HepG2 (cell line): ENCODE results near the gene NEDD8. TPM values are rescaled to one million over a fixed set of nuclear protein-coding genes. Genes with fewer than 3 reads are reported as not detected.
A peak's percentile ranks its signal among the peaks of the same experiment; 100 is the strongest.

Experiments
- ATF6 ChIP-seq: sonication (generic); formaldehyde crosslinking; conservative IDR thresholded peaks from 2 replicates; pipeline ENCODE4 v1.4.0; 2020; ENCODE audit warnings: missing genetic modification reagents
- FUBP1 ChIP-seq: sonication (generic); formaldehyde crosslinking; IDR thresholded peaks from 2 replicates; pipeline ENCODE4 v1.5.1; 2020; ENCODE audit warnings: missing genetic modification reagents, mild to moderate bottlenecking, borderline replicate concordance
- GATAD2A ChIP-seq: IDR thresholded peaks from 2 replicates; pipeline ENCODE4 v1.6.1; 2016
- HOXA7 ChIP-seq: sonication (generic); formaldehyde crosslinking; IDR thresholded peaks from 2 replicates; pipeline ENCODE4 v1.8.1; 2022; ENCODE audit warnings: mild to moderate bottlenecking, missing genetic modification reagents, moderate library complexity
- KDM1A ChIP-seq: IDR thresholded peaks from 2 replicates; pipeline ENCODE4 v1.6.1; 2016; ENCODE audit warnings: missing compliant biosample characterization
- KDM4B ChIP-seq: sonication (generic); formaldehyde crosslinking; IDR thresholded peaks from 2 replicates; pipeline ENCODE4 v1.4.0; 2020; ENCODE audit warnings: missing genetic modification reagents
- MAFK ChIP-seq, 2 experiments: IDR thresholded peaks in 1 of 2; conservative IDR thresholded peaks in 1 of 2; 2 replicates each; pipeline ENCODE4 v1.6.1; 2011; ENCODE audit warnings: improper control_type of control experiment in 2 of 2, low read length in 2 of 2
- NCOR1 ChIP-seq: fragments of 200-600 bp; sonication (generic); IDR thresholded peaks from 2 replicates; pipeline ENCODE4 v1.7.0; 2017; ENCODE audit warnings: antibody characterized with exemption, low read length, borderline replicate concordance
- NR3C1 ChIP-seq: sonication (generic); formaldehyde crosslinking; IDR thresholded peaks from 2 replicates; pipeline ENCODE4 v1.4.0; 2020; ENCODE audit warnings: missing genetic modification reagents
- PHF21A ChIP-seq: sonication (generic); formaldehyde crosslinking; IDR thresholded peaks from 2 replicates; pipeline ENCODE4 v1.5.0; 2020; ENCODE audit warnings: mild to moderate bottlenecking, missing genetic modification reagents
- POLR2AphosphoS5 ChIP-seq: IDR thresholded peaks from 2 replicates; pipeline ENCODE4 v1.6.1; 2012; ENCODE audit warnings: low read depth, low read length
- POLR2G ChIP-seq: fragments of 200-400 bp; formaldehyde crosslinking; IDR thresholded peaks from 2 replicates; pipeline ENCODE4 v1.6.1; 2018; ENCODE audit warnings: mild to moderate bottlenecking, low read depth, low read length, moderate library complexity
- SIN3A ChIP-seq: IDR thresholded peaks from 2 replicates; pipeline ENCODE4 v1.6.1; 2011; ENCODE audit warnings: low read depth, mild to moderate bottlenecking, control low read depth, low read length, borderline replicate concordance
- SKI ChIP-seq: fragments of 450-650 bp; IDR thresholded peaks from one replicate; pipeline ENCODE4 v1.6.1; 2018; ENCODE audit warnings: mild to moderate bottlenecking; ENCODE audit not compliant: partially characterized antibody
- SOX5 ChIP-seq: IDR thresholded peaks from 2 replicates; pipeline ENCODE4 v1.6.1; 2016; ENCODE audit warnings: borderline replicate concordance
- YEATS4 ChIP-seq: sonication (generic); formaldehyde crosslinking; IDR thresholded peaks from 2 replicates; pipeline ENCODE4 v1.4.0; 2020; ENCODE audit warnings: missing genetic modification reagents, borderline replicate concordance
- ZFP37 ChIP-seq: sonication (generic); formaldehyde crosslinking; IDR thresholded peaks from 2 replicates; pipeline ENCODE4 v1.4.0; 2020; ENCODE audit warnings: missing genetic modification reagents, borderline replicate concordance
- ZNF160 ChIP-seq: sonication (generic); formaldehyde crosslinking; IDR thresholded peaks from 2 replicates; pipeline ENCODE4 v1.8.0; 2022; ENCODE audit warnings: mild to moderate bottlenecking, inconsistent platforms, missing genetic modification reagents
- ZNF253 ChIP-seq: sonication (generic); formaldehyde crosslinking; IDR thresholded peaks from 2 replicates; pipeline ENCODE4 v1.8.0; 2022; ENCODE audit warnings: mild to moderate bottlenecking, missing genetic modification reagents, borderline replicate concordance
- ZNF329 ChIP-seq: sonication (generic); formaldehyde crosslinking; IDR thresholded peaks from 2 replicates; pipeline ENCODE4 v1.9.0; 2021; ENCODE audit warnings: low read depth, mild to moderate bottlenecking, missing genetic modification reagents
- ZNF343 ChIP-seq: sonication (generic); formaldehyde crosslinking; IDR thresholded peaks from 2 replicates; pipeline ENCODE4 v1.4.0; 2020; ENCODE audit warnings: mild to moderate bottlenecking, missing genetic modification reagents
- ZNF354B ChIP-seq: sonication (generic); formaldehyde crosslinking; IDR thresholded peaks from 2 replicates; pipeline ENCODE4 v1.8.0; 2022; ENCODE audit warnings: mild to moderate bottlenecking, missing genetic modification reagents
- ZNF362 ChIP-seq: sonication (generic); formaldehyde crosslinking; IDR thresholded peaks from 2 replicates; pipeline ENCODE4 v1.4.0; 2020; ENCODE audit warnings: missing genetic modification reagents, mild to moderate bottlenecking, borderline replicate concordance
- polyA plus RNA-seq, 8 experiments: library from polyadenylated mRNA; depleted of rRNA in 3 of 8; stranded (reverse) in 7 of 8; unstranded in 1 of 8; fragments of >200 nt; fragmentation: Illumina TruSeq in 4 of 8; extraction: Trizol in 4 of 8; gene quantifications; 2 replicates each; pipeline versions ENCODE4 v1.2.1 to v1.2.3, GENCODE V29; 2011 to 2016; ENCODE audit warnings: low read depth in 4 of 8, missing spikeins in 1 of 8, mixed read lengths in 1 of 8; ENCODE audit not compliant: insufficient read depth in 1 of 8
- total RNA-seq, 5 experiments: library from RNA; depleted of rRNA; stranded (reverse); fragments of >200 nt; fragmentation: Illumina TruSeq; extraction: Trizol; gene quantifications; 2 replicates each; pipeline ENCODE4 v1.2.3, GENCODE V29; 2016; ENCODE audit warnings: low read depth in 1 of 5
- TF ChIP-seq, protein P1 (sequence below): sonication (generic); formaldehyde crosslinking; IDR thresholded peaks from 2 replicates; pipeline ENCODE4 v1.4.0; 2020; ENCODE audit warnings: missing genetic modification reagents
- TF ChIP-seq, protein P2 (sequence below): sonication (generic); formaldehyde crosslinking; IDR thresholded peaks from 2 replicates; pipeline ENCODE4 v1.5.0; 2020; ENCODE audit warnings: mild to moderate bottlenecking, low read depth, missing genetic modification reagents, borderline replicate concordance

Gene NEDD8
- total and polyA plus RNA-seq, 2 of the 13 experiments (the other 11 are each of a cell fraction or from before 2014, with no cell fraction given), result 535 to 713 TPM

GRCh38 chr14:24273422-24273998 is 41.3 kb upstream of the NEDD8 start (continued):
- TF ChIP-seq PHF21A (CRISPR knock-in tag) (no peak), NCOR1 (no peak), KDM1A (CRISPR knock-in tag) (no peak), SKI (no peak), SOX5 (CRISPR knock-in tag) (no peak), POLR2G (no peak), NR3C1 (CRISPR knock-in tag) (no peak), SIN3A (no peak), MAFK (conservative IDR thresholded peaks at IDR 0.05 in 1 of 2, IDR thresholded peaks at IDR 0.05 in 1 of 2; ENCODE audit: low read length in 2 of 2) (no peak), ZNF362 (CRISPR knock-in tag) (no peak), ZFP37 (CRISPR knock-in tag) (no peak), GATAD2A (CRISPR knock-in tag) (no peak), YEATS4 (CRISPR knock-in tag) (no peak), ZNF343 (0 out of 2 replicates have a peak, but pooled peaks have one; percentile 76), POLR2AphosphoS5 (no peak), ATF6 (CRISPR knock-in tag) (no peak), ZNF354B (CRISPR knock-in tag) (no peak), KDM4B (CRISPR knock-in tag) (no peak), HOXA7 (CRISPR knock-in tag) (no peak), ZNF329 (CRISPR knock-in tag) (no peak), ZNF253 (CRISPR knock-in tag) (no peak), FUBP1 (0 out of 2 replicates have a peak, but pooled peaks have one; percentile 59), ZNF160 (CRISPR knock-in tag) (no peak)
- TF ChIP-seq, protein P1, sequence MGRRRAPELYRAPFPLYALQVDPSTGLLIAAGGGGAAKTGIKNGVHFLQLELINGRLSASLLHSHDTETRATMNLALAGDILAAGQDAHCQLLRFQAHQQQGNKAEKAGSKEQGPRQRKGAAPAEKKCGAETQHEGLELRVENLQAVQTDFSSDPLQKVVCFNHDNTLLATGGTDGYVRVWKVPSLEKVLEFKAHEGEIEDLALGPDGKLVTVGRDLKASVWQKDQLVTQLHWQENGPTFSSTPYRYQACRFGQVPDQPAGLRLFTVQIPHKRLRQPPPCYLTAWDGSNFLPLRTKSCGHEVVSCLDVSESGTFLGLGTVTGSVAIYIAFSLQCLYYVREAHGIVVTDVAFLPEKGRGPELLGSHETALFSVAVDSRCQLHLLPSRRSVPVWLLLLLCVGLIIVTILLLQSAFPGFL (CRISPR knock-in tag), result no peak
- TF ChIP-seq, protein P2, sequence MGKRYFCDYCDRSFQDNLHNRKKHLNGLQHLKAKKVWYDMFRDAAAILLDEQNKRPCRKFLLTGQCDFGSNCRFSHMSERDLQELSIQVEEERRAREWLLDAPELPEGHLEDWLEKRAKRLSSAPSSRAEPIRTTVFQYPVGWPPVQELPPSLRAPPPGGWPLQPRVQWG, result 0 out of 2 replicates have a peak, but pooled peaks have one; percentile 44
